SK-N-SH (cell line): ENCODE measurements around the gene FLVCR1. TPM values are rescaled to one million over a fixed set of nuclear protein-coding genes. Genes with fewer than 3 reads are reported as not detected.

ENCODE experiments used
- CTCF ChIA-PET: fragments of 300-600, 350-600 bp; formaldehyde crosslinking; extraction: SDS; loops from one replicate; lab custom pipeline; 2021; lab: Yijun Ruan, JAX
- POLR2A ChIA-PET: fragments of 350-600 bp; sonication (Branson Sonifier 250); formaldehyde crosslinking; extraction: SDS; loops from one replicate; lab custom pipeline; 2020; ENCODE audit warnings: antibody characterized with exemption, inconsistent platforms; lab: Yijun Ruan, JAX
- DNase-seq: peaks from one replicate; pipeline ENCODE4 v3.0.0; 2012
- H2AFZ ChIP-seq: fragments of 200-600 bp; sonication (generic); 2 replicates; pipeline ENCODE4 v1.8.1; 2016; ENCODE audit warnings: antibody characterized with exemption, mild to moderate bottlenecking, low read depth
- H3F3A ChIP-seq: fragments of 200-600 bp; sonication (generic); replicated peaks from 2 replicates; pipeline ENCODE3; 2016; ENCODE audit warnings: antibody characterized with exemption, mild to moderate bottlenecking; ENCODE audit not compliant: insufficient read depth
- H3K27ac ChIP-seq, 2 experiments: fragments of 200-500 bp in 1 of 2; fragments of 200-600 bp in 1 of 2; sonication (Bioruptor generic) in 1 of 2; sonication (generic), shearing (Covaris generic) in 1 of 2; 2 replicates each; pipeline versions ENCODE4 v1.5.1 to v1.6.1; 2014 to 2016; ENCODE audit warnings: low read depth in 2 of 2, inconsistent platforms in 1 of 2, low read length in 1 of 2, mild to moderate bottlenecking in 1 of 2, mixed read lengths in 1 of 2
- H3K27me3 ChIP-seq: fragments of 200-600 bp; sonication (generic), shearing (Covaris generic); 2 replicates; pipeline ENCODE4 v1.6.1; 2016; ENCODE audit warnings: mixed run types; ENCODE audit not compliant: insufficient read depth
- H3K36me3 ChIP-seq, 2 experiments: fragments of 200-500 bp in 1 of 2; fragments of 200-600 bp in 1 of 2; sonication (Bioruptor generic) in 1 of 2; sonication (generic) in 1 of 2; replicated peaks in 1 of 2; 2 replicates each; pipeline versions ENCODE3 to v1.5.1; 2014 to 2016; ENCODE audit warnings: low read length in 1 of 2, mild to moderate bottlenecking in 1 of 2; ENCODE audit not compliant: insufficient read depth in 2 of 2, control insufficient read depth in 1 of 2
- H3K4me1 ChIP-seq, 2 experiments: fragments of 200-500 bp in 1 of 2; fragments of 200-600 bp in 1 of 2; sonication (Bioruptor generic) in 1 of 2; sonication (generic), shearing (Covaris generic) in 1 of 2; 2 replicates each; pipeline versions ENCODE4 v1.5.1 to v1.6.1; 2014 to 2016; ENCODE audit warnings: low read depth in 1 of 2, low read length in 1 of 2, mixed run types in 1 of 2; ENCODE audit not compliant: insufficient read depth in 2 of 2, control insufficient read depth in 1 of 2
- H3K4me2 ChIP-seq: fragments of 200-600 bp; sonication (generic), shearing (Covaris generic); 2 replicates; pipeline ENCODE4 v1.6.1; 2017; ENCODE audit warnings: mixed run types
- H3K4me3 ChIP-seq, 2 experiments: fragments of 200-500 bp in 1 of 2; fragments of 200-600 bp in 1 of 2; sonication (Bioruptor generic) in 1 of 2; sonication (generic), shearing (Covaris generic) in 1 of 2; 2 replicates each; pipeline versions ENCODE4 v1.5.1 to v1.8.1; 2014 to 2016; ENCODE audit warnings: low read depth in 2 of 2, inconsistent platforms in 1 of 2, low read length in 1 of 2, mild to moderate bottlenecking in 1 of 2, mixed read lengths in 1 of 2, moderate library complexity in 1 of 2
- H3K79me2 ChIP-seq: fragments of 200-600 bp; sonication (generic); 2 replicates; pipeline ENCODE4 v1.8.1; 2017; ENCODE audit warnings: mild to moderate bottlenecking; ENCODE audit not compliant: insufficient read depth
- H3K9ac ChIP-seq: fragments of 200-600 bp; sonication (generic); 2 replicates; pipeline ENCODE4 v1.6.1; 2017; ENCODE audit warnings: mixed run types
- H3K9me2 ChIP-seq: fragments of 200-600 bp; sonication (generic); 2 replicates; pipeline ENCODE4 v1.6.1; 2017; ENCODE audit warnings: mixed run types
- H3K9me3 ChIP-seq: fragments of 200-600 bp; sonication (generic); 2 replicates; pipeline ENCODE4 v1.6.1; 2017; ENCODE audit warnings: mixed run types, mild to moderate bottlenecking, moderate library complexity
- H4K20me1 ChIP-seq: fragments of 200-600 bp; sonication (generic); 2 replicates; pipeline ENCODE4 v1.6.1; 2017; ENCODE audit warnings: mild to moderate bottlenecking, mixed run types; ENCODE audit not compliant: insufficient read depth
- ELF1 ChIP-seq: IDR thresholded peaks from 2 replicates; pipeline ENCODE4 v1.4.0; 2012
- FOSL2 ChIP-seq: IDR thresholded peaks from 2 replicates; pipeline ENCODE4 v1.4.0; 2012; ENCODE audit warnings: low read depth, mild to moderate bottlenecking, moderate library complexity, borderline replicate concordance
- MEF2A ChIP-seq: IDR thresholded peaks from 2 replicates; pipeline ENCODE4 v1.4.0; 2012; ENCODE audit warnings: low read depth, borderline replicate concordance
- RAD21 ChIP-seq: IDR thresholded peaks from 2 replicates; pipeline ENCODE4 v1.6.1; 2012; ENCODE audit warnings: mild to moderate bottlenecking, low read length
- RFX5 ChIP-seq: IDR thresholded peaks from 2 replicates; pipeline ENCODE4 v1.6.1; 2012; ENCODE audit warnings: mild to moderate bottlenecking, improper control_type of control experiment, low read length
- SMC3 ChIP-seq: IDR thresholded peaks from 2 replicates; pipeline ENCODE4 v1.6.1; 2012; ENCODE audit warnings: low read depth, low read length, improper control_type of control experiment
- TAF1 ChIP-seq: IDR thresholded peaks from 2 replicates; pipeline ENCODE4 v1.6.1; 2012; ENCODE audit warnings: low read depth, mild to moderate bottlenecking, low read length, moderate library complexity, borderline replicate concordance
- WGBS: methylation state at CpG from one replicate; pipeline ENCODE4 v1.1.6; 2017; ENCODE audit warnings: low lambda C conversion rate; 5-methylcytosine and 5-hydroxymethylcytosine counted together
- polyA plus RNA-seq, 3 experiments: library from polyadenylated mRNA; depleted of rRNA; stranded (reverse); fragments of >200 nt; gene quantifications; 2 replicates each; pipeline ENCODE4 v1.2.3, GENCODE V29; 2012
- TF ChIP-seq, protein P1 (sequence below): IDR thresholded peaks from 2 replicates; pipeline ENCODE4 v1.4.0; 2012; ENCODE audit warnings: low read depth
- TF ChIP-seq, protein P2 (sequence below): fragments of 200-600 bp; sonication (generic); IDR thresholded peaks from 2 replicates; pipeline ENCODE4 v1.6.1; 2017; ENCODE audit warnings: antibody characterized with exemption, mild to moderate bottlenecking, moderate library complexity
- TF ChIP-seq, protein P3 (sequence below): IDR thresholded peaks from 2 replicates; pipeline ENCODE4; 2012
- TF ChIP-seq, protein P4 (sequence below): fragments of 150-350 bp; IDR thresholded peaks from 2 replicates; pipeline ENCODE4 v1.6.1; 2016; ENCODE audit warnings: mild to moderate bottlenecking, low read depth, low read length

The FLVCR1 gene
- polyA plus RNA-seq, 1 of the 3 experiments (the other 2 are of a cell fraction): 1.7 TPM

DNA sequence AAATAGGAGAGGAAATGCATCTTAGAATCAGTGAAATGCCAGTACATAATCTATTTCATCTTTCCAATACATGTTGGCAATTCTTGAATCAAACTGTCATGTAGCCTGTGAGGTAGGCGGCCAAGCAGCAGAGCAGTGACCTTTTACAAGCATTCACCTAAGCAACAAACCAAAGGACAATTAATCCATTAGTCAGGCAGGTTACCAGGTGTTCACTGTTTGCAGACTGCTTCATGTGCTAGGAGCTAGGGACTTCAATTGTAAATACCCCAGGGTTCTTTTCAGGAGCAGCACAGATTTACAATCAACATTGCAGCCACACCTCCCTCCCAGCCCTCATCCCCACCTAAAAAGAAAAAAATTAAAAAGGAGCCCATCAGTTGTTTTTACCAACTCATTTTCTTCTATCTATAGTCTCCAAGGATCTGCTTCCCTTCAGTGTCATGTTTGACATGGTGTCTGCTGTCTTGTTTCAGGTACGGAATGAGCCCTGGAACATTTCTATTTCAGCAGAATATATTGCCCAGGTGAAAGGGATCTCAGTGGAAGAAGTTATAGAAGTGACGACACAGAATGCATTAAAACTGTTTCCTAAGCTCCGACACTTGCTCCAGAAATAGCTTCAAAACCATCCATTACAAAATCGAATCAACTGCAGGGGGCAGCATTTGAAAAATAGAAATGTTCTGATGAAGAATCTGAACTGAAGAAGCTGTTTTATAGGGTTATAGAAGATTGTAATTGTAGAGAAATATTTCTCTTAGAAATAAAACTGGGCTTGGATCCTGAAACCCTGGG, 43.3 kb upstream of the FLVCR1 start:
- H3K79me2 ChIP-seq: no peaks in the 10 kb centered on the region
- H4K20me1 ChIP-seq: no peaks in the 10 kb centered on the region
- no peaks in the 10 kb centered on the region for H3K9me3 ChIP-seq
- POLR2A ChIA-PET: no interaction called here
- H3K9me2 ChIP-seq: no peaks in the 10 kb centered on the region
- peak; percentile 20 for DNase-seq
- H3K9ac ChIP-seq: no peak overlapping the region
- TF ChIP-seq RAD21 (peak; percentile 41; the same call in 1 of the 2 replicates), ELF1 (no peak), FOSL2 (no peak), SMC3 (peak; percentile 31), TAF1 (no peak), MEF2A (no peak)
- TF ChIP-seq, protein P1, sequence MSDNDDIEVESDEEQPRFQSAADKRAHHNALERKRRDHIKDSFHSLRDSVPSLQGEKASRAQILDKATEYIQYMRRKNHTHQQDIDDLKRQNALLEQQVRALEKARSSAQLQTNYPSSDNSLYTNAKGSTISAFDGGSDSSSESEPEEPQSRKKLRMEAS: no peak
- TF ChIP-seq, protein P2, sequence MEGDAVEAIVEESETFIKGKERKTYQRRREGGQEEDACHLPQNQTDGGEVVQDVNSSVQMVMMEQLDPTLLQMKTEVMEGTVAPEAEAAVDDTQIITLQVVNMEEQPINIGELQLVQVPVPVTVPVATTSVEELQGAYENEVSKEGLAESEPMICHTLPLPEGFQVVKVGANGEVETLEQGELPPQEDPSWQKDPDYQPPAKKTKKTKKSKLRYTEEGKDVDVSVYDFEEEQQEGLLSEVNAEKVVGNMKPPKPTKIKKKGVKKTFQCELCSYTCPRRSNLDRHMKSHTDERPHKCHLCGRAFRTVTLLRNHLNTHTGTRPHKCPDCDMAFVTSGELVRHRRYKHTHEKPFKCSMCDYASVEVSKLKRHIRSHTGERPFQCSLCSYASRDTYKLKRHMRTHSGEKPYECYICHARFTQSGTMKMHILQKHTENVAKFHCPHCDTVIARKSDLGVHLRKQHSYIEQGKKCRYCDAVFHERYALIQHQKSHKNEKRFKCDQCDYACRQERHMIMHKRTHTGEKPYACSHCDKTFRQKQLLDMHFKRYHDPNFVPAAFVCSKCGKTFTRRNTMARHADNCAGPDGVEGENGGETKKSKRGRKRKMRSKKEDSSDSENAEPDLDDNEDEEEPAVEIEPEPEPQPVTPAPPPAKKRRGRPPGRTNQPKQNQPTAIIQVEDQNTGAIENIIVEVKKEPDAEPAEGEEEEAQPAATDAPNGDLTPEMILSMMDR: peak; percentile 50
- WGBS: 79% methylated on average over 5 of the region's 5 CpGs
- no peaks in the 10 kb centered on the region for H3F3A ChIP-seq
- H2AFZ ChIP-seq: no peak overlapping the region
- H3K4me3 ChIP-seq: no peak overlapping the region
- no peak overlapping the region for H3K4me2 ChIP-seq
- H3K4me1 ChIP-seq: no peaks in the 10 kb centered on the region
- no peak overlapping the region for H3K27ac ChIP-seq
- CTCF ChIA-PET: interaction anchor here (0.6 to 1.6 kb wide), 19 partner anchors 8 to 183 kb away, joined by 3 to 23 read pairs (median 3); partner anchors contain the start of gene FLVCR1
- peaks cover 0 to 5% of the 10 kb centered on the region in 2 experiments for H3K36me3 ChIP-seq
- H3K27me3 ChIP-seq: no peaks in the 10 kb centered on the region

DNA sequence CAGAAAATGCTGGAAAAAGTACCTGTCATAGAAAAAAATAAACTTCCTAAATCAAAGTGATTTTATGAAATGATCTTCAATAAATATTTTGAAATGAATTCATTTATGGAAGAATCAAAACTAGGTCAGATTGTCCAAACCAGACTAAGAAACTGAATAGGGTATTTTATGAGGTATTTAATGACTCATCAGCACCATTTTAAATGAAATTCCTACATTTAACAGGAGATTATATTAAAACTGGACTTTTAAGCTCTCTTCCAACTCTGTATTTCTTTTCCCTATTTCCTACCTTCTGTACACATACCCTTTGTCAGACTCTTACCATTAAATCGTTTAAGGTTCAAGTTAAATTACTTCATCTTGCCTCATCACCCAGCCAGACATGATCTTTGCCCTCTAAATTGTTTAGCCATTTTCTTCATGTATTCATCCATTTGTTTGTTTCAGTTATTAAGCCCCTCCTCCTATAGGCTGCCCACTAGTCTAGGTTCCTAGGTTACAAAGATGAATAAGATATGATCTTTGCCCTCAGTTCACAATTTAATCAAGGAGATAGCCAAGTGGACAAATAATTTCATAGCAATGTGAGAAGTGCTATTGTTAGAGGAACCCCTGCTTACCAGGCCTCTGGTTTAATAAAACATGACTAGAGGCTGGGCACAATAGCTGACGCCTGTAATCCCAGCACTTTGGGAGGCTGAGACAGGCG, 41.4 kb upstream of the FLVCR1 start:
- Histone ChIP-seq H3K4me1 (no peaks in the 10 kb centered on the region), H3K36me3 (peaks cover 0 to 5% of the 10 kb centered on the region in 2 experiments), H3F3A (no peaks in the 10 kb centered on the region), H3K27me3 (no peaks in the 10 kb centered on the region), H3K4me3 (no peak overlapping the region), H3K4me2 (no peak overlapping the region), H3K9me3 (no peaks in the 10 kb centered on the region), H3K9ac (no peak overlapping the region), H3K79me2 (no peaks in the 10 kb centered on the region), H3K27ac (no peak overlapping the region), H3K9me2 (no peaks in the 10 kb centered on the region), H2AFZ (no peak overlapping the region), H4K20me1 (no peaks in the 10 kb centered on the region)
- DNase-seq: peak; percentile 10
- 76% methylated on average over 3 of the region's 3 CpGs for WGBS
- TF ChIP-seq, protein P3, sequence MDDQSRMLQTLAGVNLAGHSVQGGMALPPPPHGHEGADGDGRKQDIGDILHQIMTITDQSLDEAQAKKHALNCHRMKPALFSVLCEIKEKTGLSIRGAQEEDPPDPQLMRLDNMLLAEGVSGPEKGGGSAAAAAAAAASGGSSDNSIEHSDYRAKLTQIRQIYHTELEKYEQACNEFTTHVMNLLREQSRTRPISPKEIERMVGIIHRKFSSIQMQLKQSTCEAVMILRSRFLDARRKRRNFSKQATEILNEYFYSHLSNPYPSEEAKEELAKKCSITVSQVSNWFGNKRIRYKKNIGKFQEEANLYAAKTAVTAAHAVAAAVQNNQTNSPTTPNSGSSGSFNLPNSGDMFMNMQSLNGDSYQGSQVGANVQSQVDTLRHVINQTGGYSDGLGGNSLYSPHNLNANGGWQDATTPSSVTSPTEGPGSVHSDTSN: no peak
- TF ChIP-seq RFX5 (no peak), FOSL2 (no peak)
- TF ChIP-seq, protein P4, sequence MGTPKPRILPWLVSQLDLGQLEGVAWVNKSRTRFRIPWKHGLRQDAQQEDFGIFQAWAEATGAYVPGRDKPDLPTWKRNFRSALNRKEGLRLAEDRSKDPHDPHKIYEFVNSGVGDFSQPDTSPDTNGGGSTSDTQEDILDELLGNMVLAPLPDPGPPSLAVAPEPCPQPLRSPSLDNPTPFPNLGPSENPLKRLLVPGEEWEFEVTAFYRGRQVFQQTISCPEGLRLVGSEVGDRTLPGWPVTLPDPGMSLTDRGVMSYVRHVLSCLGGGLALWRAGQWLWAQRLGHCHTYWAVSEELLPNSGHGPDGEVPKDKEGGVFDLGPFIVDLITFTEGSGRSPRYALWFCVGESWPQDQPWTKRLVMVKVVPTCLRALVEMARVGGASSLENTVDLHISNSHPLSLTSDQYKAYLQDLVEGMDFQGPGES: no peak
- CTCF ChIA-PET: interaction anchor here (1.8 kb wide), 1 partner anchor 179 kb away, joined by 10 read pairs; no protein-coding TSS in a partner anchor
- POLR2A ChIA-PET: no interaction called here
